ENCODE data around the gene ATXN7L1.
A peak's percentile ranks its signal among the peaks of the same experiment; 100 is the strongest.
"Not testable (repeated sequence)": the region's sequence is repeated elsewhere in the genome, so short reads cannot be mapped to it uniquely, and the experiment has no call there.

ATXN7L1 gene

GRCh38 chr7:105857009-105857952 lies 19.1 kb downstream of the ATXN7L1 start:
- DNase-seq (ENCODE audit: low spot score) = no peak

GRCh38 chr7:105854498-105854897 lies 21.9 kb downstream of the ATXN7L1 start:
- peak; percentile 32 for DNase-seq (ENCODE audit: low spot score)

GRCh38 chr7:105853931-105854419 lies 22.4 kb downstream of the ATXN7L1 start:
- DNase-seq (ENCODE audit: low spot score) = peak; percentile 50

- no peak for DNase-seq (ENCODE audit: low spot score)
These were observed 25.3 kb downstream of the ATXN7L1 start for GRCh38 chr7:105851064-105851463.

GRCh38 chr7:105849122-105849855 lies 27.1 kb downstream of the ATXN7L1 start:
- DNase-seq (ENCODE audit: low spot score) = no peak

GRCh38 chr7:105846404-105846803 lies 30.0 kb downstream of the ATXN7L1 start:
- DNase-seq (ENCODE audit: low spot score) = no peak

- not testable (repeated sequence) for DNase-seq (ENCODE audit: low spot score)
These were observed 31.7 kb downstream of the ATXN7L1 start for GRCh38 chr7:105844681-105845080.

GRCh38 chr7:105841866-105842265 lies 34.5 kb downstream of the ATXN7L1 start:
- DNase-seq (ENCODE audit: low spot score) = no peak

GRCh38 chr7:105840981-105841749 lies 35.2 kb downstream of the ATXN7L1 start:
- DNase-seq (ENCODE audit: low spot score) = no peak

GRCh38 chr7:105839266-105839665 lies 37.1 kb downstream of the ATXN7L1 start:
- peak; percentile 75 for DNase-seq (ENCODE audit: low spot score)

GRCh38 chr7:105838627-105839231 lies 37.7 kb downstream of the ATXN7L1 start:
- DNase-seq (ENCODE audit: low spot score) = no peak

- no peak for DNase-seq (ENCODE audit: low spot score)
These were observed 38.4 kb downstream of the ATXN7L1 start for GRCh38 chr7:105837765-105838626.

- no peak for DNase-seq (ENCODE audit: low spot score)
These were observed 41.0 kb downstream of the ATXN7L1 start for GRCh38 chr7:105835441-105835840.

- DNase-seq (ENCODE audit: low spot score) = no peak
These were observed 44.4 kb downstream of the ATXN7L1 start for GRCh38 chr7:105831824-105832535.

- DNase-seq (ENCODE audit: low spot score) = no peak
These were observed 45.1 kb downstream of the ATXN7L1 start for GRCh38 chr7:105831302-105831620.

- DNase-seq (ENCODE audit: low spot score) = no peak
These were observed 45.7 kb downstream of the ATXN7L1 start for GRCh38 chr7:105830405-105831301.

- DNase-seq (ENCODE audit: low spot score) = no peak
These were observed 46.6 kb downstream of the ATXN7L1 start for GRCh38 chr7:105829681-105830322.

GRCh38 chr7:105828141-105828540 lies 48.3 kb downstream of the ATXN7L1 start:
- DNase-seq (ENCODE audit: low spot score) = peak; percentile 55

Measured in cerebellar cortex (tissue), 1 donor.